Activated CD8-positive, alpha-beta T cell treated with anti-CD3 and anti-CD28 coated beads, Interleukin-2, amount 10 ng/mL, durations not matched to agents 7 days and 5 days (primary cell): ENCODE results near the gene SETD1A. TPM values are rescaled to one million over a fixed set of nuclear protein-coding genes. Genes with fewer than 3 reads are reported as not detected.

Experiments
- ATAC-seq: fragments of 150-1000 bp; cut with Tn5 transposase; one replicate; pipeline ENCODE4 v1.10.0; 2021; ENCODE audit warnings: moderate library complexity
- CTCF ChIA-PET: fragments of 350-600 bp; sonication (Branson Sonifier 250); formaldehyde crosslinking; loops from one replicate; lab custom pipeline; 2021; ENCODE audit warnings: antibody characterized with exemption; lab: Charles Lee
- POLR2A ChIA-PET: fragments of 350-600 bp; sonication (Branson Sonifier 250); formaldehyde crosslinking; loops from one replicate; lab custom pipeline; 2021; ENCODE audit warnings: antibody characterized with exemption; lab: Charles Lee
- DNase-seq: peaks from one replicate; pipeline ENCODE4 v3.0.0-alpha.2; 2020
- H3K27ac Mint-ChIP-seq: one replicate; pipeline ENCODE4 v1.8.0; 2021; ENCODE audit warnings: mild to moderate bottlenecking, mixed read lengths
- H3K27me3 Mint-ChIP-seq: one replicate; pipeline ENCODE4 v1.8.0; 2021; ENCODE audit warnings: low read depth, mixed read lengths
- H3K36me3 Mint-ChIP-seq: one replicate; pipeline ENCODE4 v1.8.0; 2021; ENCODE audit warnings: low read depth, mixed read lengths
- H3K4me1 Mint-ChIP-seq: one replicate; pipeline ENCODE4 v1.8.0; 2021; ENCODE audit warnings: low read depth, mixed read lengths
- H3K4me3 Mint-ChIP-seq: one replicate; pipeline ENCODE4 v1.8.0; 2021; ENCODE audit warnings: mild to moderate bottlenecking, mixed read lengths
- H3K9me3 Mint-ChIP-seq: one replicate; pipeline ENCODE4 v1.8.0; 2022; ENCODE audit warnings: mixed read lengths; ENCODE audit not compliant: insufficient read depth
- total RNA-seq, 2 experiments: library from RNA; stranded (reverse); gene quantifications; one replicate each; pipeline ENCODE4 v1.2.3, GENCODE V29; 2021

Gene SETD1A
- total RNA-seq, 2 experiments from 2014 or later, result 25.6 to 28.4 TPM

DNA sequence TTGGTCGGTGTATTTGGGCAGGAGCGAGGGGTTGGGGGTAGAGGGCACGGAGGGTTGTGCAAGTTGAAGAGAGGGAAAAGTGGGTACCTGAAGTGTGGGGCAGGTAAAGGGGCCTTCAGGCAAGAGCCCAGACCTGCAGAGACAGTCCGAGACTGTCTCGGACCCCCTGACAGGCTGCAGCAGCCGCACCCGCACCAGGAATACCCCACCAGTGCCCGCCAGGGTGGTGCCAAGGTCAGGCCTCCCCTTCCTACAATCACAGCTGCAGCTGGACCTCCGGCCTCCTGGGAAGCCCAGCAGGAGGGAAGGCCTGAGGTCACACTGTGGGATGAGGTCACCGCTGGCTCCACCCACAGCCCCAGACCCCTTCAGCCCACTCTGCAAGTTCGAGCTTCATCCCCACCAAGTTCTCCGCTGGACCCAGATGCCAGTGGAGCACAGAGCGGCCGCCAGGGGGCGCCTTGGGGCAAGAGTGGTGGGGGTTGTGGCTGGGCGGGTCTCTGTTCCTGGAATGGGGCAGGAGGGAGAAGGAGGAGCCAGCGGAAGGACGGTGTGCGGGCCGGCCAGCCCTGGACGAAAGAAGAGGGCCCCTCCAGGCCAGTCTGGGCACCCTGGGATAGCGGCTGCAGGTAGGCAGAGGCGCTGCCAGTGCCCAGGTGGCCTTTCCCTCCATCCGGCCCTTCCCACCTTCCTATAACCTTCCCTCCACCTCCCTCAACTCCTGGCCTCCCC lies 27.3 kb downstream of the SETD1A start, which contains the start of gene HSD3B7:
Gene HSD3B7 (plus strand): TSS at position 539 of the 732 bp plus-strand sequence. CDS start 452 bp downstream, outside the sequence.
- Mint-ChIP-seq H3K4me1 (peaks cover 15% of the 10 kb centered on the region), H3K4me3 (peak within 1 kb of the TSS; percentile 52), H3K9me3 (no peaks in the 10 kb centered on the region), H3K27me3 (no peaks in the 10 kb centered on the region), H3K27ac (peak within 1 kb of the TSS; percentile 43), H3K36me3 (peaks cover 22% of the 10 kb centered on the region)
- CTCF ChIA-PET, result interaction anchor here (0.6 to 4.2 kb wide), 30 partner anchors 9 to 884 kb away, joined by 3 to 29 read pairs (median 4); partner anchors contain the start of genes PYDC1, VKORC1, ZNF646 and ZNF668
- peak; percentile 85 for DNase-seq
- POLR2A ChIA-PET, result interaction anchor here (0.7 to 3.3 kb wide), 3 partner anchors 34 to 132 kb away, joined by 3 to 15 read pairs (median 4); partner anchors contain the start of genes KAT8, ZNF646 and ZNF668
- ATAC-seq, result peak; percentile 80

GRCh38 chr16:30985401-30986128 lies 28.0 kb downstream of the SETD1A start:
- DNase-seq (no peak), ATAC-seq (peak; percentile 17)
- Mint-ChIP-seq H3K27me3 (no peaks in the 10 kb centered on the region), H3K4me3 (peak overlapping the region; percentile 52), H3K36me3 (peaks cover 19% of the 10 kb centered on the region), H3K27ac (peak overlapping the region; percentile 43), H3K9me3 (no peaks in the 10 kb centered on the region), H3K4me1 (peaks cover 15% of the 10 kb centered on the region)
- ChIA-PET POLR2A (interaction anchor here (0.7 to 3.3 kb wide), 4 partner anchors 12 to 132 kb away, joined by 3 to 15 read pairs (median 4); partner anchors contain the start of genes KAT8, ZNF646 and ZNF668), CTCF (interaction anchor here (0.7 to 4.2 kb wide), 26 partner anchors 8 to 883 kb away, joined by 3 to 29 read pairs (median 3); partner anchors contain the start of genes VKORC1, ZNF646, ZNF668 and ZNF843)

GRCh38 chr16:30986129-30986991 lies 28.8 kb downstream of the SETD1A start:
- Mint-ChIP-seq H3K27me3 (no peaks in the 10 kb centered on the region), H3K36me3 (peaks cover 13% of the 10 kb centered on the region), H3K4me3 (no peak overlapping the region), H3K9me3 (no peaks in the 10 kb centered on the region), H3K4me1 (peaks cover 19% of the 10 kb centered on the region), H3K27ac (no peak overlapping the region)
- no peak for DNase-seq
- ChIA-PET CTCF (interaction anchor here (0.8 to 4.2 kb wide), 15 partner anchors 10 to 882 kb away, joined by 3 to 29 read pairs (median 4); partner anchors contain the start of genes VKORC1, ZNF646 and ZNF668), POLR2A (interaction anchor here (0.6 to 3.3 kb wide), 3 partner anchors 11 to 87 kb away, joined by 3 to 15 read pairs (median 4); partner anchors contain the start of genes ZNF646 and ZNF668)
- ATAC-seq, result no peak

- POLR2A ChIA-PET, result no interaction called here
These were observed 30.1 kb downstream of the SETD1A start for GRCh38 chr16:30987581-30988190.

GRCh38 chr16:30989469-30990047 lies 32.0 kb downstream of the SETD1A start:
- Mint-ChIP-seq H3K9me3 (no peaks in the 10 kb centered on the region), H3K27me3 (no peaks in the 10 kb centered on the region), H3K4me3 (no peak overlapping the region), H3K4me1 (peaks cover 41% of the 10 kb centered on the region), H3K36me3 (peaks cover 4% of the 10 kb centered on the region), H3K27ac (no peak overlapping the region)
- DNase-seq, result no peak
- ATAC-seq, result no peak
- CTCF ChIA-PET, result no interaction called here
- POLR2A ChIA-PET, result no interaction called here

More at GRCh38 chr16:30987581-30988190, 30.1 kb downstream of the SETD1A start:
- CTCF ChIA-PET, result interaction anchor here (1.2 kb wide), 1 partner anchor 155 kb away, joined by 3 read pairs; no protein-coding TSS in a partner anchor
- H3K36me3 Mint-ChIP-seq, result peaks cover 9% of the 10 kb centered on the region
- H3K9me3 Mint-ChIP-seq, result no peaks in the 10 kb centered on the region
- no peak overlapping the region for H3K27ac Mint-ChIP-seq
- H3K27me3 Mint-ChIP-seq, result no peaks in the 10 kb centered on the region
- DNase-seq (no peak), ATAC-seq (no peak)
- no peak overlapping the region for H3K4me3 Mint-ChIP-seq
- H3K4me1 Mint-ChIP-seq, result peaks cover 24% of the 10 kb centered on the region

DNA sequence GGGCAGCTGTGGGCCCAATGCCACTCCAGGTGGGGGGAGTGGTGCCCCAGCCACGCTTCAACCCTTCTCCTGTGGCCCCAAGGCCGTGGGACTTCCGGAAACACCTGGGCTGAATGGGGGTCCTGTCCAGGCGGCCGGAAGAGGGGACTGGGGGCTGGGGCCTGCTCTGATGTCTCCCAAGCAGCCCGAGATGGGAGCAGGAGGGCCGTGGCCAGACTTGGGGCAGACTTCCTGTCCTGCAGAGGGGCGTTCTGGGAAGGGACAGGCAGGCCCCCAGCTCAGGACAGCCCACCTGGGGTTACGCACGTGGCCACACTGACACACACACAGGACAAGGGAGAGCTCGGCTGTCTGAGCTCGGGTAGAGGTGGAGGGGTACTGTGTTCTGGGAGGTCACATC lies 32.6 kb downstream of the SETD1A start:
- ChIA-PET CTCF (no interaction called here), POLR2A (no interaction called here)
- H3K36me3 Mint-ChIP-seq, result peaks cover 4% of the 10 kb centered on the region
- H3K4me3 Mint-ChIP-seq, result no peak overlapping the region
- H3K4me1 Mint-ChIP-seq, result peaks cover 39% of the 10 kb centered on the region
- H3K27me3 Mint-ChIP-seq, result no peaks in the 10 kb centered on the region
- no peak for DNase-seq
- ATAC-seq, result no peak
- H3K27ac Mint-ChIP-seq, result no peak overlapping the region
- H3K9me3 Mint-ChIP-seq, result no peaks in the 10 kb centered on the region

- POLR2A ChIA-PET, result no interaction called here
These were observed 33.5 kb downstream of the SETD1A start for GRCh38 chr16:30991052-30991451.

DNA sequence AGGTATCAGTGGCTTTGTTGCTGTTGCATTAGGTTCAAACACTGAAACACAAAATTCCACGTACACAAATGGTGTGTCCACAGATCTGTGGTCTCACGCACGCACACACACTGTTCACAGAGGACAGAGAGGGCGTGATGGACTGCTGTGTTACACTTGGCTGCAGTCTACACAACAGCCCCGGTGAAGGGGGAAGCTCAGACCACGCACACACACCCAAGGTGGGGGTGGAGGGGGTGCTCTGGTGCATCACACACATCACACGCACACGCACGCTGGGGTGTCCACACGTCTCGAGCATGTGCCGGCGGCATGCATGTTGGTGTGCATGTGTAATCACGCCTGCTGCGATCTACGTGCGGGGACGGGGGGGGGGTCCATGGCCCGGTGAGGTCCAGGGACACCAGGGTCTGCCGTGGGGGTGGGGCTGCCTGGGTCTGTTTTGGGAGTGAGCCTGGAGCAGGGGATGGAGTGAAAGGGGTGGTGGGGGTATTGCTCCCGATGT lies 34.8 kb downstream of the SETD1A start:
- Mint-ChIP-seq H3K4me1 (peaks cover 38% of the 10 kb centered on the region), H3K27me3 (no peaks in the 10 kb centered on the region), H3K36me3 (no peaks in the 10 kb centered on the region), H3K27ac (peak overlapping the region; percentile 17), H3K4me3 (no peak overlapping the region), H3K9me3 (no peaks in the 10 kb centered on the region)
- CTCF ChIA-PET, result no interaction called here
- ATAC-seq, result no peak
- no peak for DNase-seq
- POLR2A ChIA-PET, result no interaction called here

More at GRCh38 chr16:30991052-30991451, 33.5 kb downstream of the SETD1A start:
- Mint-ChIP-seq H3K27me3 (no peaks in the 10 kb centered on the region), H3K27ac (no peak overlapping the region), H3K9me3 (no peaks in the 10 kb centered on the region), H3K36me3 (peaks cover 4% of the 10 kb centered on the region), H3K4me3 (no peak overlapping the region), H3K4me1 (peaks cover 35% of the 10 kb centered on the region)
- ATAC-seq, result no peak
- DNase-seq, result no peak
- CTCF ChIA-PET, result no interaction called here

- ATAC-seq (no peak), DNase-seq (no peak)
- H3K9me3 Mint-ChIP-seq, result no peaks in the 10 kb centered on the region
- ChIA-PET CTCF (interaction anchor here (1.2 to 1.5 kb wide), 3 partner anchors 8 to 52 kb away, joined by 3 to 6 read pairs (median 4); partner anchors contain the start of gene HSD3B7), POLR2A (interaction anchor here (0.9 kb wide), 1 partner anchor 15 kb away, joined by 3 read pairs; no protein-coding TSS in a partner anchor)
- H3K36me3 Mint-ChIP-seq, result no peaks in the 10 kb centered on the region
- H3K27me3 Mint-ChIP-seq, result no peaks in the 10 kb centered on the region
- H3K27ac Mint-ChIP-seq, result peak overlapping the region; percentile 55
- no peak overlapping the region for H3K4me3 Mint-ChIP-seq
- H3K4me1 Mint-ChIP-seq, result peaks cover 38% of the 10 kb centered on the region
These were observed 35.6 kb downstream of the SETD1A start for GRCh38 chr16:30992931-30993816.
